Adipose tissue (tissue), 3 donors: ENCODE data around the gene FOXM1. TPM values are rescaled to one million over a fixed set of nuclear protein-coding genes. Genes with fewer than 3 reads are reported as not detected.
A peak's percentile ranks its signal among the peaks of the same experiment; 100 is the strongest.
"Not testable (repeated sequence)": the region's sequence is repeated elsewhere in the genome, so short reads cannot be mapped to it uniquely, and the experiment has no call there.

Experiments used
- H3K27ac ChIP-seq: one replicate; pipeline ENCODE4 v1.5.1; 2013; ENCODE audit warnings: low read depth, low read length
- WGBS, 3 donors: extraction: QIAGEN DNeasy Blood & Tissue Kit; methylation state at CpG; one replicate each; pipeline ENCODE4 v1.1.7; 2013; 5-methylcytosine and 5-hydroxymethylcytosine counted together
- polyA plus RNA-seq, 3 donors: library from polyadenylated mRNA; stranded (reverse); fragments of 200-250 nt; gene quantifications; one replicate each; pipeline ENCODE4 v1.2.3, GENCODE V29; 2013
- donor health status: healthy with polysubstance abuse.
- donor health status: Bipolar disorder and iron deficiency.
- donor health status: healthy.

FOXM1 gene
- polyA plus RNA-seq, 3 donors, result 0.26 to 2.2 (median 0.30) TPM

DNA sequence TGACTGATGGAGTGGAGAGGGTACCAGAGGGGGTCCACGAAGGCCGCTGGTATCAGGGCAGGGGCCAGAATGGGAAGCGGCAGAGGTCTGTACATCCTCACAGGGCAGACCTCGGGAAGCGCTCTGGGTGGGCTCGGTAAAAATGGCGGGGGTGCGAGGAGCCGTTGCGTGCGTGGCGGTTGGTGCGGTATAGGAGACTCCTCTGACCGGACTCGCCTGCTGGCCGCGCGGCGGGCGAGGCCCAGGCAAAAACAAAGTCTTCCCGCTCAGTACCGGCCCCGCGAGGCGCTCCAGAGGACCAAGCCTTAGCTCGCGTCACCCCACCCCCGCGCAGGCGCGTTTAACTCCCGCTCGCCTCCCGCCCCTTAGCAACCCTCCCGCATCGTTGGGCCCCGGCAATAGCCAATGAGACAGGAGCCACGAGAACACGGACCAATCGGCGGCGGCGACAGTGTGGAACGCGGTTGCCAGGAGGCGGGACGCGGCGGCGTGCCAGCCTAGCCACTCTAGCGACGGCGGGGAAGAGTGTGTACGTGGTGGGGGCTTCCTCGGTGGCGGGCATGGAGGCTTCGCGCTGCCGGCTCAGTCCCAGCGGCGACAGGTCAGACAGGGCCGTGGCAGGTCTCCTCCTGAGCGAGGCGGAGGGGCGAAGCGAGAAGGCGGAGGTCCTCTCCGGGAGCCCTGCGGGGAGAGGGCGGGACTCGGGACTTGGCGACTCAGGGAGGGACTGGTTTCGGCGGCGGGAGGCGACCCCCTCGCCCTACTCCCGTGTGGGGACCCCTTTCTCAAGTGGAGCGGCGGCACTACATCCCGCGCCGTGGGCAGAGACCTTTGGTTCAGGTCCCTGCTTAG, 13.6 kb upstream of the FOXM1 start, which contains the start of gene TULP3:
Gene TULP3 (plus strand): TSS at position 504 of the 852 bp plus-strand sequence. CDS start 57 bp downstream, at position 561.
- H3K27ac ChIP-seq, result peak within 1 kb of the TSS; percentile 80
- 0 to 1% (median 1%) methylated on average over 75 to 83 of the region's 83 CpGs for WGBS, 3 donors

DNA sequence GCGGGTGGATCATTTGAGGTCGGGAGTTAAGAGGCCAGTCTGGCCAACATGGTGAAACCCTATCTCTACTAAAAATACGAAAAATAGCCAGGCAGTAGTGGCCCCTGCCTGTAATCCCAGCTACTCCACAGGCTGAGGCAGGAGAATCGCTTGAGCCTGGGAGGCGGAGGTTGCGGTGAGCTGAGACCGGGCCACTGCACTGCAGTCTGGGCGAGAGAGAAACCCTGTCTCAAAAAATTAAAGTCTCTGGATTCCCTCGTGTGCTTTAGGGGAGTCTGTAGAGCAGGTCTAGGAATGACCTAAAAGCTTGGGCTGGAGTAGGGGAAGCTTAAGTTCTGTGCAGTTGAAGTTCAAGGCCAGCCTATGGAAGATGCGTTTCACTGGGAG, 13.0 kb upstream of the FOXM1 start:
- H3K27ac ChIP-seq, result no peak overlapping the region
- WGBS, 3 donors, result 68 to 75% (median 71%) methylated on average over 10 of the region's 10 CpGs

DNA sequence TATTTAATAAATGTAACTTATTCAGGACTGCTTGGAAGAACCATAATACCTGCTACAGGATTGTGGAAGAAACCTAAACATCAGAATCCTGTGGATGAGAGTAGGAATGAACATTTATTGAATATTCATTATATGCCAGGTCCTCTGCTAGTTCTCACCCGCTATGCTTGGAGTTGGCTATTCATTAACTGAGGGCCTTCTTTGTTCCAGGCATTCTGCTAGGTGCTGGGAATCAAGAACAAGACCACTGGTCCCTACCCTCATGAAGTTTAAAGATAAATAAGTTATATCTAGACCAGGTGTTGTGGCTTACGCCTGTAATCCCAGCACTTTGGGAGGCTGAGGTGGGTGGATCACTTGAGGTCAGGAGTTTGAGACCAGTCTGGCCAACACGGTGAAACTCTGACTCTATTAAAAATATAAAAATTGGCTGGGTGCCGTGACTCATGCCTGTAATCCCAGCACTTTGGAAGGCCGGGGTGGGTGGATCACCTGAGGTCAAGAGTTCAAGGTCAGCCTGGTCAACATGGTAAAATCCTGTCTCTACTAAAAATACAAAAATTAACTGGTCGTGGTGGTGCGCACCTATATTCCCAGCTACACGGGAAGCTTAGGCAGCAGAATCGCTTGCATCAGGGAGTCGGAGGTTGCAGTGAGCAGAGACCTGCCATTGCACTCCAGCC, 9.9 kb upstream of the FOXM1 start:
- no peak overlapping the region for H3K27ac ChIP-seq
- 69 to 94% (median 94%) methylated on average over 10 of the region's 10 CpGs for WGBS, 3 donors

DNA sequence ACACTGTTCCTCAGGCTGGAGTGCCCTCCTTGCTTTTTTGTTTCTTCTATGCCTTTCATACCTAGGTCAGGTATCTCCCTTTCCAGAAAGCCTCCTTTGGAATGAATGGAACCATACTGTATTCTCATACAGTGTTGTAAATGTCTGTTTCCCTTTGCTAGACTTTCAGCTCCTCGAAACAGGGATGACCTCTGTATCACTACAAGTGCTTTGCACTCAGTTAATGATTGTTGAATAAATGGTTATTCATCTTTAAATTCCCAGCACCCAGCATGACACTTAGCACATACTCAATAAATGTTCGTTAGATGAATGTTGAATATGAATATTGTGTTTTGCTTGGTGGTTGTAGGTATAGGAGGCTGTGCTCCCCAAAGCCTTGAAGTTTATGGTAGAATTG, 7.8 kb upstream of the FOXM1 start:
- WGBS, 3 donors, result 60 to 89% (median 87%) methylated on average over 2 of the region's 2 CpGs
- no peak overlapping the region for H3K27ac ChIP-seq

DNA sequence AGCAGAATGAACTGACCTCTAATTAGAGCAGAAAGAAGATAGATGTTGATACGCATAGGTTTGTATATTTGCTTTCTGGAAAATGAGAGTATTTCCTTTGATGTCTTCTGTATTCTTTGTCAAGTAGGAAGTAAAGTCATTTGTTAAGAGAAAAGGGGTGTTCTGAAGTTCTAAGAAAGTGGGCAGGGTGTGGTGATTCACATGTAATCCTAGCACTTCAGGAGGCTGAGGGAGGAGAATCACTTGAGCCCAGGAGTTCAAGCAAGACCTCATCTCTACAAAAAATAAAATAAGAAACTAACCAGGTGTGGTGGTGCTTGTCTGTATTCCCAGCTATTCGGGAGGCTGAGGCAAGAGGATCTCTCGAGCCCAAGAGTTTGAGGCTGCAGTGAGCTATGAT, 2.9 kb upstream of the FOXM1 start:
- 95 to 97% (median 95%) methylated on average over 3 of the region's 3 CpGs for WGBS, 3 donors
- H3K27ac ChIP-seq, result no peak overlapping the region

DNA sequence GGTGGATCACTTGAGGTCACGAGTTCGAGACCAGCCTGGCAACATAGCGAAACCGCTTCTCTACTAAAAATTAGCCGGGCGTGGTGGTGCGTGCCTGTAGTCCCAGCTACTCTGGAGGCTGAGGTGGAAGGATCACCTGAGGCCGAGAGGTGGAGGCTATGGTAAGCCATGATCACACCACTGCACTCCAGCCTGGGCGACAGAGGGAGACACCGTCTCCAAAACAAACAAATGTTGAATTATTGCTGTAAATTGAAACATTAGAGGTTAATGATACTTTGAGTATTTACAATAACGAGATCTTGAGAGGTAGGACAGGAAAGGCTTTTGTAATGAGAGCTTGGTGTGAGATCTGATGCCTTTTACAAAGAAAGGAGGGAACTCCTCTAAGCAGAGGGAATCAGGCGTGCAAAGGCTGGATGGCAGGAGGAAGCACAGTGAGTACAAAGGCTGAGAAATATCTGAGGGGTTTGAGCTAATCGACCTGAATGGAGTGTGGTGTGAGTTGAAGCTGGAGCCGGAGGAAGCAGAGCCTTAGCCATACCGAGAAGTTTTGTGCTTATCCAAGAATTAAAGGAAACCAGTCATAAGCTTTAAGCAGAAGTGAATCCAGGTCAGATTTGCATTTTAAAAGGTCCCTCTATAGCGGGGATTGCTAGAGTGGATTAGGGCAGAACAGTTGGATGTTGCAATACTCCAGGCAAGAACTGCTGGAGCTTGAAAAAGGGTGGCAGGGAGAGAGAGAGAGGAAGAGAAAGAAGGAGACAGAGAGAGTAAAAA, 1.2 kb upstream of the FOXM1 start:
- 44 to 47% (median 45%) methylated on average over 16 of the region's 16 CpGs for WGBS, 3 donors
- peak overlapping the region; percentile 78 for H3K27ac ChIP-seq

DNA sequence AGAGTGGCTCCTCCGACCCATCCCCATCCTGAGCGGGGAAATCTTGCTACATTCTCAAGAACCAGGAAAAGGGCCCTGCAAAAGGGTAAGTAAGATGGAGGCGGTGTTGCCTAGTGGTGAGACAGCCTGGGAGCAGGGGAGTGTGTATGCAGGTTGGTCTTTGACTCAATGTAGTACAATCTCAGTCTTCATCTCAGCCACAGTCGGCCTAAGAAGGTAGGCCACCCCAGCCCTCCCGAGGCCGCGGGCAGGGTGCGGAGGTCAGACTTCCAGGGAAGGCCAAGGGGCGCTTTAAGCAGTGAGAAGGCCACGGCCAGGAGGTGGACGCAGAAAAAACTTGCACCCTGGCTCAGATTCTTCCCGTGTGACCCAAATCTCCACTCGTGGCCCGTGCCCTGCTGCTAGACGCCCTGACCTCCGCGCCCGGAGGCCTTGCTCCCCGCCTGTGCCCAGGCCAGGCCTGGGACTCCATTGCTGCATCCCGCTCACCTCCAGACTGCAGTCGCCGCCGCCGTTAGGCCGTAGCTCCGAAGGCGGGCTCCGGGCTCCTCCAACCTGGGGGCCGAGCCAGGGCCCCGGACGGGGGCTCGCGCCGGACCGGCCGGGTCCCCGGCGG, 435 bp downstream of the FOXM1 start:
- WGBS, 3 donors, result 3 to 6% (median 5%) methylated on average over 33 to 38 of the region's 38 CpGs
- no peak overlapping the region for H3K27ac ChIP-seq

DNA sequence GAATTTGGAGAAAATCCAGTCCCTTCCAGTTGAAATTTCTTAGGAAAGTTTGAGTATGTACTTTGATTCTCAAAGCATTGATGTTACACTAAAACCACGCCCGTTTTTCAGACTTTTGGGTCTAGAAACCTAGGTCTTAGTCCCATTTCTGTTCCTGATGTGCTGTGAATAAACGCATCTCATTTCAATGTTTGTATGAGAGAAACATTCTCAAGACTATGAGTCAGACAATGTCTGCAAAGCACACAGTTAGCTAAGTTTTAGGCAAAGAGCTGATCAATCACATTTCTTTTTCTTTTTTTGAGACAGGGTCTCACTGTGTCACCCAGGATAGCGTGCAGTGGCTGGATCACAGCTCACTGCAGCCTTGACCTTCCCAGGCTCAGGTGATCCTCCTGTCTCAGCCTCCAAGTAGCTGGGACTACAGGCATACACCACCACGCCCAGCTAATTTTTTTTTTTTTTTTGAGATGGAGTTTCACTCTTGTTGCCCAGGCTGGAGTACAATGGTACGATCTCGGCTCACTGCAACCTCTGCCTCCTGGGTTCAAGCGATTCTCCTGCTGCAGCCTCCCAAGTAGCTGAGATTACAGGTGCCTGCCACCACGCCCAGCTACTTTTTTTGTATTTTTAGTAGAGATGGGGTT, 7.9 kb downstream of the FOXM1 start:
- not testable (repeated sequence) for H3K27ac ChIP-seq
- 92 to 97% (median 96%) methylated on average over 9 of the region's 9 CpGs for WGBS, 3 donors

DNA sequence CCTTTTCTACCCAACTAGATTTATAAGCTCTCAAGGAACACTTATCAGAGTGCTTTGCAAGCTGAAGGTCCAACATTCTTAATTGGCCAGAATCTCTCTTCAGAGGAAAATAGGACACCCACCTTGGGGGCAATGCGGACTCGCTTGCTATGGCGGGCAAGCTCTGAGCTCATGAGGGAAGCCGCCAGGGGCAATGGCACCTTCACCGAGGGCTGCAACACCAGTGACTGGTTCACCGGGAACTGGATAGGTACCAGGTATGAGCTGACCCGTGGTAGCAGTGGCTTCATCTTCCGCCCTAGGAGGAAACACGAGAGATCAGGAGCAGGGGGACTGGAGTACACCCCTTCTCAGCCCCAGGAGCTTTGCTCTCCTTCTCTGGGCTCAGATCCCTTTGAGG, 12.8 kb downstream of the FOXM1 start:
- H3K27ac ChIP-seq, result no peak overlapping the region
- 95 to 98% (median 96%) methylated on average over 9 of the region's 9 CpGs for WGBS, 3 donors

DNA sequence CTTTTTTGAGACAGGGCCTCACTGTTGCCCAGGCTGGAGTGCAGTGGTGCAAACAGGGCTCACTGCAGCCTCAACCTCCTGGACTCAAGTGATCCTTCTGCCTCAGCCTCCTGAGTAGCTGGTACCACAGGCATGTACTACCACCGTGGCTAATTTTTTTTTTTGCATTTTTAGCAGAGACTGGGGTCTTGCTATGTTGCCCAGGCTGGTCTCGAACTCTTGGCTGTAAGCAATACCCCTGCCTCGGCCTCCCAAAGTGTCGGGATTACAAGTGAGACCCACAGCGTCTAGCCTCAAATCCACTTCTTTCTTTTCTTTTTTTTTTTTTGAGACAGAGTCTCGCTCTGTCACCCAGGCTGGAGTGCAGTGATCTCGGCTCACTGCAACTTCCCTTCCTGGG, 13.6 kb downstream of the FOXM1 start:
- not testable (repeated sequence) for H3K27ac ChIP-seq
- WGBS, 3 donors, result 92 to 97% (median 95%) methylated on average over 7 of the region's 7 CpGs

DNA sequence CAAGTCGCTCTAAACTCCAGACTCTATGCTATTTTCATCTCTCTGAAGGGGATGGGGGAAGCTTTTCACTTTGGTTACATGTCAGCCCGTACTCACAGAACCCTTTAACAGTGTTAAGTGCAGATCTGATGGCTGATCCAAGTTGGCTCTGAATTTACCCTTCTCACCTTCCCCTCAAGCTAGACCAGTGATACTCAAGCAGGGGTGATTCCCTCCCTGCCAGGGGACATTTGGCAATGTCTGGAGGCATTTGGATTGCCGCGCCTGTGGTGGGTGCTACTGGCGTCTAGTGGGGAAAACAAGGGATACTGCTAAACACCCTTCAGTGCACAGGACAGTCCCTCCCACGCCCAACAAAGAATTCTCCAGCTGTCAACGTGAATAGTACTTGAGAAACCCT, 14.1 kb downstream of the FOXM1 start:
- no peak overlapping the region for H3K27ac ChIP-seq
- WGBS, 3 donors, result 93 to 96% (median 93%) methylated on average over 7 of the region's 7 CpGs

DNA sequence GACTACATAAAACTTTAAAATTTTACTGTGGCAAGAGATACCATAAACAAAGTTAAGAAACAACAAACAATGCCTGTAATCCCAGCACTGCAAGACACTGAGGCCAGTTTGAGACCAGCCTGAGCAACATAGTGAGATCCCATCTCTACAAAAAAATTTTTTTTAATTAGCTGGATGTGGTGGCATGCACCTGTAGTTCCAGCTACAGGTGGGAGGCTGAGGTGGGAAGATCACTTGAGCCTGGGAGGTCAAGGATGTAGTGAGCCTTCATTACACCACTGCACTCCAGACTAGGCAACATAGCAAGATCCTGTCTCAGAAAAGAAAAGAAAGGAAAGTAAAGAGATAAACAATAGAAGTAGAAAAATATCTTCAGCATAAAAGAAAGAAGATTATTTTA, 16.8 kb downstream of the FOXM1 start:
- no peak overlapping the region for H3K27ac ChIP-seq

DNA sequence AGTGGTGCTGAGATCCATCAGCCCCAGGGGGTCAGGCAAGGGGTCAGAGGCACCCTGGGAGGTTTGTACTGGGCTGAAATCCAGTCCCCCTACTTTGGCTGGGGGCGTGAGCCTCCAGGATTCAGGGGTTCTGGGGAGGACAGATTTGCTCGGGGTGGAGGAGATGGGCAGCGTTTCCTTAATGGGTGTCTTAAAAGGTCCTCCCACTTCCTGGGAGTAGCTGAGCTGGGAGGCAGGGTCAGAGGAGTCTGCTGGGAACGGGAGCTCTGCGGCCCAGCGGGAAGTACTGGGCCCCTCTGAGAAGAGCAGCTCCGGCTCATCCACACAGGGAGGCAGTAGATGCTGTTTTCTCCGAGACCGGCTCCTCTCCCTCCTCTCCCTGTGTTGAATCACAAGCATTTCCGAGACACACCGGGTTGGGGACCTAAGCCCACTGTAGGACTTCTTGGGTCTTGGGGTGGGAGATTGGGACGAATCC, 18.0 kb downstream of the FOXM1 start:
- H3K27ac ChIP-seq, result no peak overlapping the region
- WGBS, 3 donors, result 75 to 80% (median 77%) methylated on average over 12 of the region's 12 CpGs

DNA sequence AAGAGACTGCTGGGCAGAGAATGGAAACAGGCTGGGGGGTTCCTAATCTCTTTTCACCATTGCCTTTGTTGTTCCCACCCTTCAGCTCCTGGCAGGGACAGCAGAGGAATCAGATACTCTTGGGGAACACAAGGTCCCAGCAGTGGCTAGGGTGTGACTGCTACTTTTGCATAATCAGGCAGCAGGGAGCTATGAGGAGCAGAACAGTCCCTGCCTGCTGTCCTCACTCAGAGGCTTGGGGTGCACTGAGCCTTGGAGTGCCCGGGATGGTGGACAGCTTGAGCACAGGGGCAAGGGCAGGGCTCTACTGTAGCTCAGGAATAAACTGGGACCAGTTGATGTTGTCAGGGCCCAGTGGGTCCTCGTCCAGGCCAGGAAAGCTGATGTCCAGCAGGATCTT, 18.6 kb downstream of the FOXM1 start:
- WGBS, 3 donors, result 82 to 92% (median 90%) methylated on average over 2 of the region's 2 CpGs
- H3K27ac ChIP-seq, result no peak overlapping the region

DNA sequence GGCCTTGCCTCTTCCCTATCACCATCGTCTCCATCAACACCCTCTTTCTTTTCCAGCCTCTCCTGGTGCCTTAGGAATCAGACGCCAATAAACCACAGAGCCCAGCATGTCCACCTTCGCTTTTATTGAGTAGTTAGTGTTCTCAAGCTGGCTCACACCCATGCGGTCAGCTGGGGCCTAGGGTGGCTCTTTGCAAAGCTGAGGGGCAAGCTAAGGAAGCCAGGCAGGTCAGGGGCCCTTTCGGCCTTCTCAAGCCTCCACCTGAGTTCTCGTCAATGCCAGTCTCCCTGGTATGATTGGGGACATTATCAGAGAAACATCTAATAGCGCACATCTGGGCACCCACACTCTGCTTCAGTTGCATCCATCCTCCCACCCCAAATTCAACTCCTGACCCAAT, 19.4 kb downstream of the FOXM1 start:
- no peak overlapping the region for H3K27ac ChIP-seq
- WGBS, 3 donors, result 86 to 97% (median 96%) methylated on average over 7 of the region's 7 CpGs

DNA sequence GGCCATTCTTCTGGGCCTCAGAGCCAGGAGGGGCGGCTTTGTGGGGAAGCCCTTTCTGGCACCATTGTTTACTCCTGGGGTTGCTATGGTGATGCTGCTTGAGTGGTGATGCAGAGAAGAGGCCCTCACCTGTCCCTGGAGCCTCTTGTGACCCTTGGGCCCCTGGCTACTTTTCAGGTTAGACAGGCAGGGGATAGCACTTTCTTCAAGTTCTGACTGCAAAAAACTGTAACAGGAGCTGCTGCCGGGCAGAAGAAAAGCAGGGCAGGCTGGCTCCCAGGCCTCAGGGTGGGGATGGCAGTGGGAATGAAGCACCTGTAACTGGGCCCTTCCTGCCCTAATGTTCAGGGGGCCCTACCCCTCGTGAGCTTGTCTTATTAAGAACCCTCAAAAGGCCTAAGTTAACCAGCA, 19.9 kb downstream of the FOXM1 start, which contains the start of gene TEX52:
Gene TEX52 (minus strand): TSS at position 19 of the 411 bp plus-strand sequence. CDS start 13 bp downstream, at position 6.
- 40 to 87% (median 84%) methylated on average over 3 of the region's 3 CpGs for WGBS, 3 donors
- H3K27ac ChIP-seq, result no peak within 1 kb of the TSS

DNA sequence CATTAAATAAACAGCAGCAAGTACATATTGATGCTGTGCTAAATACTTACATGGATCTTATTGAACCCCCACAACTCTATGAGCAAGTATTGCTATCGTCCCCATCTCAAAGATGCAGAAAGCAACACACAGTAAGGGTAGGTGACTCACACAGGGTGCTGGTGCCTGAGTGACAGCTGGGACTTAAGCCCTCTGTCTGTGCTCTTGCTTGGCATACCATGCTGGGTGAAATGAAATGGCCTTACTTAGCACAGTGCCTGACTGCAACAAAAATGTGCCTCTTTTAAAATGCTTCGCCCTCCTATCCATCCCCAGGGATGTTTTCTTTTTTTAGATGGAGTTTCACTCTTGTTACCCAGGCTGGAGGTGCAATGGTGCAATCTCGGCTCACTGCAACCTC, 20.9 kb downstream of the FOXM1 start:
- no peak overlapping the region for H3K27ac ChIP-seq
- WGBS, 3 donors, result 90 to 91% (median 91%) methylated on average over 3 of the region's 3 CpGs

DNA sequence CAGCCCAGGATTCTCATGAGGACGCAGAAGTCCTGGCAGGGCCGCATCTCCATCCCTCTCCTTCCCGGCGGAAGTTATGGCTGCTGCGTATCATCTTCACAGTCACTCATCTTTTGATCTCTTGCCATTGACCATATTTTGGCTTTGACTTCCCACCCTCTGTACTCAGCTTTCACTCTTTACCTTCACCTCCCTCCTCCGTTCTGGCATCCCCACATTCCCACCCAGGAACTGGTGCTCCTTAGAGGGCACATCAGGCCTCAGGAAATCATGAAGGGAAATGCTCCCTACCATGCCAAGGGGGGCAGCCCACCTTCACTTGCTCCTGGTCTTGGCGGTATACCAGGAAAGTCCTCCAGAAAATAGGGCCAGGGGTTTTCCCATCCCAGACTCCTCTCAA, 21.4 kb downstream of the FOXM1 start:
- no peak overlapping the region for H3K27ac ChIP-seq
- WGBS, 3 donors, result 93 to 97% (median 95%) methylated on average over 6 to 7 of the region's 7 CpGs
